ENCODE results near the gene RTP5.

DNA sequence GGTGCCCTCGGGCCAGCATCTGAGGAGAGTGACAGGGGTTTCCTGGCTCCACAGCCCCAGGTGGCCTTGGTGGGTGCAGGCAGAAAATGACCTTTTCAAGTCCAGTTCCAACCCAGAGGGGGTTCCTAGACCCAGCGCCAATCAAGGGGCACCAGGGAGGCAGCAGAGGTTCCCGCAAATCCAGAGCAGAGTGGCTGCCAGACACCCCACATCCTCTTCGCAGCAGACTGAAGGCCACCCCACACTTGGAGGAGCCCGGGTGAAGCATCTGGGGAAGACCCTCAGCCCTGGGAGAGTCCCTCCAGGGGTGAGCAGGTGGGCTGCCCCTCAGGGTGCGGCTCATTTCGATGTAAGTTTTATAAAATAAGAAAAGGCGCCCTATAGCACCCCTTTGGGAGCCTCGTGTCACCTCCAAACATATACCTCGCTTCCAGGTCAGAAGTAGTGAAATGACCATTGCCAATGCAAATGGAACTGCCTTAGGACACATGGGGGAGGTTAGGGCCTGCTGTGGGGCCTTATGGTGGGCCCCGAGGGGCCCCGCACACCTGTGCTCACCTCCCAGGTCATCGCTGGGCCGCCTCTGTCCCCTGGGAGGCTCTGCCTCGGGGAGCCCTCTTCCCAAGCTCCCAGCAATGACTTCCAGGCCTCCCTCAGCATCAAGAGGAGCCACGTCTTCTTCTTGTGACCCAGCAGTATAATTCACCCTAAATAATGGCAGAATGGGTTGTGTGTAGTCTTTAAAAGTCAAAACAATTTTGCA is 11.0 kb downstream of the RTP5 start:
- TF ChIP-seq, protein P1, sequence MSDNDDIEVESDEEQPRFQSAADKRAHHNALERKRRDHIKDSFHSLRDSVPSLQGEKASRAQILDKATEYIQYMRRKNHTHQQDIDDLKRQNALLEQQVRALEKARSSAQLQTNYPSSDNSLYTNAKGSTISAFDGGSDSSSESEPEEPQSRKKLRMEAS (IDR thresholded peaks at IDR 0.05; ENCODE audit: low read depth, low read length) = no peak
- TF ChIP-seq, protein P2, sequence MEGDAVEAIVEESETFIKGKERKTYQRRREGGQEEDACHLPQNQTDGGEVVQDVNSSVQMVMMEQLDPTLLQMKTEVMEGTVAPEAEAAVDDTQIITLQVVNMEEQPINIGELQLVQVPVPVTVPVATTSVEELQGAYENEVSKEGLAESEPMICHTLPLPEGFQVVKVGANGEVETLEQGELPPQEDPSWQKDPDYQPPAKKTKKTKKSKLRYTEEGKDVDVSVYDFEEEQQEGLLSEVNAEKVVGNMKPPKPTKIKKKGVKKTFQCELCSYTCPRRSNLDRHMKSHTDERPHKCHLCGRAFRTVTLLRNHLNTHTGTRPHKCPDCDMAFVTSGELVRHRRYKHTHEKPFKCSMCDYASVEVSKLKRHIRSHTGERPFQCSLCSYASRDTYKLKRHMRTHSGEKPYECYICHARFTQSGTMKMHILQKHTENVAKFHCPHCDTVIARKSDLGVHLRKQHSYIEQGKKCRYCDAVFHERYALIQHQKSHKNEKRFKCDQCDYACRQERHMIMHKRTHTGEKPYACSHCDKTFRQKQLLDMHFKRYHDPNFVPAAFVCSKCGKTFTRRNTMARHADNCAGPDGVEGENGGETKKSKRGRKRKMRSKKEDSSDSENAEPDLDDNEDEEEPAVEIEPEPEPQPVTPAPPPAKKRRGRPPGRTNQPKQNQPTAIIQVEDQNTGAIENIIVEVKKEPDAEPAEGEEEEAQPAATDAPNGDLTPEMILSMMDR (IDR thresholded peaks at IDR 0.05; ENCODE audit: low read depth, low read length) = no peak

Data from NB4 (cell line).